ENCODE results near the gene DIDO1. TPM values are rescaled to one million over a fixed set of nuclear protein-coding genes. Genes with fewer than 3 reads are reported as not detected.

DIDO1 gene
- total RNA-seq, 2 donors from 2014 or later, result 34.7 to 37.5 TPM

DNA sequence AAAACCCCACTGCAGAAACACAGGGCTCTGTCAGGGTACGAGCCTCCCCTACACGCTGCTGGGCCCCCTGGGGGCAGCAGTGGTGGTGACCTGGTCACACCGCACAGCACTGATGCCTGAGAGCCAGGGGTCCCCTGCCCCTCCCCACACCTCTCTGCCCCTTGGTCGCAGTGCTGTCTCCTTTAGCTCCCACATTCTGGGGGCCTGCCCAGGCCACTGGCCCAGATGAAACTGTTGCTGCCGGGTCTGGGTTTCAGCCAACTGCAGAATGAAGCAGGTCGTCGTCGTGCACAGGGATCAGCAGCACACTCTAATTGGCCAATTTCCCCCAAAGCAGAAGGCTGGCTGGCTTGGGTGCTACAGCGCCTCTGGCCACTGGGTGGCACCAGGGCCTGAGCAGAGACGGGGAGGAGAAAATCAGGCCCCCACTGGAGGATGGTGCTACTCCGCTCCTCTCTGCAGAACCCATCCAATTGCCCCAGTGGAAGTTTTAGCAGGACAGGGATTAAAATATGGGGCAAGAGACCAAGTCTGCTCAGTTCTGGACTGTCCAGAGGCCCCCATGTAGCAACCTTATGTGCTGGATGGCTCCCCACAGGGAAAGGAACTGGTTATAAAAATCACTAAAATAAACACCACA, 26.1 kb downstream of the DIDO1 start:
- peak overlapping the region in 1 of 2 donors; percentile 5 for H3K27ac ChIP-seq
- TF ChIP-seq, protein P1, sequence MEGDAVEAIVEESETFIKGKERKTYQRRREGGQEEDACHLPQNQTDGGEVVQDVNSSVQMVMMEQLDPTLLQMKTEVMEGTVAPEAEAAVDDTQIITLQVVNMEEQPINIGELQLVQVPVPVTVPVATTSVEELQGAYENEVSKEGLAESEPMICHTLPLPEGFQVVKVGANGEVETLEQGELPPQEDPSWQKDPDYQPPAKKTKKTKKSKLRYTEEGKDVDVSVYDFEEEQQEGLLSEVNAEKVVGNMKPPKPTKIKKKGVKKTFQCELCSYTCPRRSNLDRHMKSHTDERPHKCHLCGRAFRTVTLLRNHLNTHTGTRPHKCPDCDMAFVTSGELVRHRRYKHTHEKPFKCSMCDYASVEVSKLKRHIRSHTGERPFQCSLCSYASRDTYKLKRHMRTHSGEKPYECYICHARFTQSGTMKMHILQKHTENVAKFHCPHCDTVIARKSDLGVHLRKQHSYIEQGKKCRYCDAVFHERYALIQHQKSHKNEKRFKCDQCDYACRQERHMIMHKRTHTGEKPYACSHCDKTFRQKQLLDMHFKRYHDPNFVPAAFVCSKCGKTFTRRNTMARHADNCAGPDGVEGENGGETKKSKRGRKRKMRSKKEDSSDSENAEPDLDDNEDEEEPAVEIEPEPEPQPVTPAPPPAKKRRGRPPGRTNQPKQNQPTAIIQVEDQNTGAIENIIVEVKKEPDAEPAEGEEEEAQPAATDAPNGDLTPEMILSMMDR (IDR thresholded peaks at IDR 0.05), result peak; percentile 83 to 89
- H3K4me3 ChIP-seq, result no peak overlapping the region
- H3K9me3 ChIP-seq, result no peaks in the 10 kb centered on the region
- H3K27me3 ChIP-seq, result no peaks in the 10 kb centered on the region
- DNase-seq (ENCODE audit: low spot score), result peak; percentile 77
- H3K36me3 ChIP-seq, result peaks cover 44% of the 10 kb centered on the region
- H3K4me1 ChIP-seq, result peaks cover 0 to 21% of the 10 kb centered on the region in 2 donors

DNA sequence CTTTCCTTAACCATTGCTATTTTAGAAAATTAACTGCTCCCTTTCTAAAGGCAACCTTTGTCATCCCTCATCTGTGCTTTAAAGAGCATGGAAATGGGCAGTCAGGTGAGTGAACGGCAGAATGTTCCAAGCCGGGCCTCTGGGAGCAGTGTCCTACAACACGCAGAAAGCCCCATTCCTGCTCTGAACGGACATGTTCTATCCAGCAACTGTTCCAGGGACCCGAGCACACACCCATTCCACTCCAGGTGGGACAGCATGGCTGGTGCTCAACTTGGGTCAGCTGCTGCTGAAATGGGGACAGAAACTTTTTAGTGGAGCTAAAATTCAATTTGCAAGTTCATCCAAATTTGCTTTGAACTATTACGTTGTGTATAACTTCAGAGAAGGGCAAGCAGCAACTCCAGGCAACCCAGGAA, 26.7 kb downstream of the DIDO1 start:
- Histone ChIP-seq H3K9me3 (no peaks in the 10 kb centered on the region), H3K4me1 (peaks cover 0 to 21% of the 10 kb centered on the region in 2 donors), H3K36me3 (peaks cover 40% of the 10 kb centered on the region), H3K4me3 (no peak overlapping the region), H3K27ac (no peak overlapping the region), H3K27me3 (no peaks in the 10 kb centered on the region)
- DNase-seq (ENCODE audit: low spot score), result no peak
- TF ChIP-seq, protein P1 (IDR thresholded peaks at IDR 0.05), result no peak

DNA sequence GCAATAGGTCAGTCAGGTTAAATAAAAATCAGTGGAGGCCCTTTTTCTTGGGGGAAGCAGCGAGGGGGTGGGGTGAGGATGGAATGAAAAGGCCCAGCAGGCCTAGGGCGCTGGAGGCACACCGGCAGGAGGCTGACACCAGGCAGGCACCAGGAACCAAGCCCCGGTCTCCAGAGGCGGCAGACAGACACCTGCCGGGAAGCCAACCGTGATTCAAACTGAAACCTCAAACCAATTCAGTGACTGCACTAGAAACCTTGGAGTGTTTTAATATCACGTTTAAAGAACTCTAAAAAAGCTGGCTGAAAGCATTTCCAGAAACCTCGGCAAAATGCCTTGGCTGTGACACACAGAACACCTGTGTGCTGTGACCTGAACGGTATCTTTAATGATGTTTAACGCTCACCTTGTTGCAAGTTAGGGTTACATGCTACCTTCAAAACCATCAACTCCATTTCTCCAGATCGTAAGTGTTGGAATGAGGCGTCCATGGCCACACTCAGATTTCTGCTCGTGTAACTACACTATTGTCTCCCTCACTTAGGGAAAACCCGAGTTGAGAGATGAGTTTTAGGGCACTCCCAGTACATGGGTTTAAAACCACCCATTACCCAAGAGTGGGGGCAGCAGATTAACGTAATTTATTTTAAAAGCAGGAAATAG, 27.2 kb downstream of the DIDO1 start:
- peaks cover 40% of the 10 kb centered on the region for H3K36me3 ChIP-seq
- no peaks in the 10 kb centered on the region for H3K9me3 ChIP-seq
- no peak for DNase-seq (ENCODE audit: low spot score)
- H3K27ac ChIP-seq, result no peak overlapping the region
- peaks cover 0 to 21% of the 10 kb centered on the region in 2 donors for H3K4me1 ChIP-seq
- TF ChIP-seq, protein P1 (IDR thresholded peaks at IDR 0.05), result no peak
- H3K4me3 ChIP-seq, result no peak overlapping the region
- no peaks in the 10 kb centered on the region for H3K27me3 ChIP-seq

DNA sequence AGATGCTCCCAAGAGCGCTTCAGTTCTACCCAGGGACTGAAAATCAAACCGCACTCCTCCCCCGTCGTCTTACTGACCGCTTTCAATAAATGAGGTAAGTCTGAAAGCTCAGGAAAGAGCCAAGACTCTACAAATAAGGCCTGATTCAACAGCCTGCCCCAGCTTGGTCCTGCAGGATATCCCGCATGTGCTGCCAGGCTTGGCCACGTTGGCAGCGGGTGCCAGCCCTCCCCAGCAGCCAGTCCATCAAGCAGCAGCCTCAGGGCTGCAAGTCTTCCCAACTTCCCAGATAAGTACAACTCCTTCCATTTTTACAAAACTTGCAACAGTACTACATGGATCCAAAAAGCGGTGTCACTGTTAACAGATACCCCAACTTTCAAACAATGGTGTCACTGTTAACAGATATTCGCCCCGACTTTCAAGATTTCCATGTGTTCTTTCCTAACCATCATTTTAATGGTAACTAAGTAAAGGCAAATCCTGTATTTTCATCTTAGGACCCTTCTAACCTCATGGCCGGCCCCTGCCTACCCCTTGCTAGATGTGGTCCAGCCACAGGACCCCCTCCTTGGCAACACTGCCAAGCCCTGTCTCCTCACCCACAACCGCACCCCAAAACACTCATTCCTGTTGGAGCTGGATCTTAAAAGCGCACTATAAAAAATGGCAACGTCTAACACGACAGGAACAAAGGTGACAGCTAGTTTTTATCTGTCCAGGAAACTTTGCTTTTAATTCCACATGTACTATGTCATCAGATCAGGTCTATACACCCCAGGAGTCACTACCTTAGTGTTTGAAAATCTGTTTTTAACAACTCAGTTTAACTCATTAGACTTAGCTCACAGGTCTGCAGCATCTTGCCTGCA, 28.0 kb downstream of the DIDO1 start:
- Histone ChIP-seq H3K4me3 (no peak overlapping the region), H3K9me3 (no peaks in the 10 kb centered on the region), H3K4me1 (peaks cover 0 to 21% of the 10 kb centered on the region in 2 donors), H3K36me3 (peaks cover 40% of the 10 kb centered on the region), H3K27me3 (no peaks in the 10 kb centered on the region), H3K27ac (no peak overlapping the region)
- TF ChIP-seq, protein P1 (IDR thresholded peaks at IDR 0.05), result no peak
- no peak for DNase-seq (ENCODE audit: low spot score)

DNA sequence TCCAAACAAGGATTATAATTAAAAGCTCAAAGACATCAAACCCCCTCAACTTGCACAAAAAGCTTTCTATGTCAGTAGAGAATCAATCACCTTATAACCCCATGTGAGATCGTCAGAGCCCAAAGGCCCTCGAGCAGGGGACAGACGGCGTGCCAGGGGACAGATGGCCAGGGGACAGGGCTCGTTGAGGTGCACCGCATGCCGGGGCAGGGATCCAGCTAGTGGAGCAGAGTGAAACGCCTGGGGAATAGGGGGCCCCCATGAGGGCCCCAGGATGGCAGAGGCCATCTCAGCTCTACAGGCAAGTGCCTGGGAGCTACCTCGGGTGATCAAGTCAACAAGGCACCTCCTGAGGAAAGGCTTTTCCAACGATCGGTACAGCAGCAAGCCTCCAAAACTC, 28.6 kb downstream of the DIDO1 start:
- Histone ChIP-seq H3K4me3 (no peak overlapping the region), H3K36me3 (peaks cover 40% of the 10 kb centered on the region), H3K27me3 (no peaks in the 10 kb centered on the region), H3K27ac (no peak overlapping the region), H3K4me1 (peaks cover 0 to 21% of the 10 kb centered on the region in 2 donors), H3K9me3 (no peaks in the 10 kb centered on the region)
- TF ChIP-seq, protein P1 (IDR thresholded peaks at IDR 0.05), result no peak
- DNase-seq (ENCODE audit: low spot score), result no peak
